CD4-positive, alpha-beta T cell (primary cell): ENCODE data around the gene POC1B. TPM values are rescaled to one million over a fixed set of nuclear protein-coding genes. Genes with fewer than 3 reads are reported as not detected.
A peak's percentile ranks its signal among the peaks of the same experiment; 100 is the strongest.

ENCODE experiments used
- ATAC-seq: fragments of 200-7000 bp; cut with Tn5 transposase; one replicate; pipeline ENCODE4 v1.10.0; 2022; ENCODE audit warnings: mild to moderate bottlenecking; ENCODE audit not compliant: poor library complexity
- CTCF ChIA-PET: fragments of 350-600 bp; sonication (Branson Sonifier 250); formaldehyde crosslinking; loops from one replicate; lab custom pipeline; 2021; ENCODE audit warnings: antibody characterized with exemption, inconsistent platforms; lab: Charles Lee
- POLR2A ChIA-PET: fragments of 350-600 bp; sonication (Branson Sonifier 250); formaldehyde crosslinking; loops from one replicate; lab custom pipeline; 2021; ENCODE audit warnings: antibody characterized with exemption, inconsistent platforms; lab: Charles Lee
- DNase-seq, 14 experiments: peaks; one replicate each; pipeline ENCODE4 v3.0.0-alpha.2; 2013 to 2020; ENCODE audit warnings: mixed read lengths in 2 of 14
- H3K27ac ChIP-seq, 2 donors: one replicate each; pipeline versions ENCODE4 v1.5.1 to v1.7.0; 2013; ENCODE audit warnings: low read length in 2 of 2, low read depth in 1 of 2, mild to moderate bottlenecking in 1 of 2
- H3K27me3 ChIP-seq, 2 experiments: 1 replicate in 1 of 2; 2 replicates in 1 of 2; pipeline versions ENCODE4 v1.6.1 to v1.7.0; 2013; ENCODE audit warnings: low read length in 2 of 2, control low read depth in 1 of 2, mild to moderate bottlenecking in 1 of 2, moderate library complexity in 1 of 2; ENCODE audit not compliant: insufficient read depth in 2 of 2, control insufficient read depth in 1 of 2
- H3K36me3 ChIP-seq: one replicate; pipeline ENCODE4 v1.6.1; 2013; ENCODE audit warnings: low read length, control low read depth; ENCODE audit not compliant: insufficient read depth
- H3K4me1 ChIP-seq: one replicate; pipeline ENCODE4 v1.6.1; 2013; ENCODE audit warnings: low read length, control low read depth; ENCODE audit not compliant: insufficient read depth
- H3K4me3 ChIP-seq: one replicate; pipeline ENCODE4 v1.5.1; 2013; ENCODE audit warnings: mild to moderate bottlenecking, low read length, moderate library complexity
- H3K9me3 ChIP-seq, 2 experiments: 1 replicate in 1 of 2; 2 replicates in 1 of 2; pipeline versions ENCODE4 v1.6.1 to v1.7.0; 2013; ENCODE audit warnings: low read length in 2 of 2, mild to moderate bottlenecking in 2 of 2, control low read depth in 1 of 2, moderate library complexity in 1 of 2; ENCODE audit not compliant: control insufficient read depth in 1 of 2, insufficient read depth in 1 of 2
- H3K27ac Mint-ChIP-seq: one replicate; pipeline ENCODE4 v1.8.0; 2020; ENCODE audit warnings: mixed read lengths
- H3K27me3 Mint-ChIP-seq: one replicate; pipeline ENCODE4 v1.8.0; 2021; ENCODE audit warnings: mixed read lengths
- H3K36me3 Mint-ChIP-seq: one replicate; pipeline ENCODE4 v1.8.0; 2021; ENCODE audit warnings: low read depth, mixed read lengths
- H3K4me1 Mint-ChIP-seq: one replicate; pipeline ENCODE4 v1.8.0; 2021; ENCODE audit warnings: low read depth, mixed read lengths
- H3K4me3 Mint-ChIP-seq: one replicate; pipeline ENCODE4 v1.8.0; 2020; ENCODE audit warnings: mild to moderate bottlenecking, mixed read lengths
- H3K9me3 Mint-ChIP-seq: one replicate; pipeline ENCODE4 v1.8.0; 2020; ENCODE audit warnings: mixed read lengths
- CTCF ChIP-seq: fragments of 200-600 bp; IDR thresholded peaks from one replicate; pipeline ENCODE4 v1.8.0; 2022; ENCODE audit warnings: antibody characterized with exemption, mild to moderate bottlenecking
- intact Hi-C, 2 experiments: fragments of 100-400 bp; cut with DNase I in 1 of 2; cut with micrococcal nuclease in 1 of 2; formaldehyde crosslinking; loops; one replicate each; pipeline versions ENCODE4 v1.15.1 to v1.9.0; 2023 to 2025; cut with DNase I, micrococcal nuclease
- total RNA-seq, 174 experiments: library from RNA in 2 of 174; stranded (reverse) in 2 of 174; gene quantifications; one replicate each; pipeline ENCODE4 v1.2.3 and lab custom pipeline; 2021 to 2026

POC1B gene
- total RNA-seq, 2 experiments from 2014 or later, result 14.9 to 16.2 TPM

DNA sequence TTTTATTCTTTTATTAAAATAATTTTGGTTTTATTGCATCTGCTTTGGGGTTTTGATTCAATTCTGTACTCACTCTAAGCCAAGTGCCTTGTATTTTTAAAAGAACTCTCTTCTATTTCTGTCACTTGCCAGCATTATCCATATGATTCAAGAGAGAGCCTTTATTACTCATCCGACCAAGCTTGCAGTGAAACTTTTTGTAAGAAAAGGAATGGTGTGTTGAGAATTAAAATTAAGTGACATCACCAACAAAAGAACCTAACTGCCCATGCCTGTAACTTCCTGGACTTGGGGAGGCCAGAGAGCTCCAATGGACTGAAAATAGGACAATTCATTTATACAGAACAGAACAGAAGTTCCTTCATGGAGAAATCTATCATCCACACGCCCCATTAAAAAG is 53.3 kb downstream of the POC1B start:
- Histone ChIP-seq H3K27me3 (no peaks in the 10 kb centered on the region), H3K4me1 (peaks cover 22% of the 10 kb centered on the region), H3K27ac (no peak overlapping the region), H3K9me3 (no peaks in the 10 kb centered on the region), H3K36me3 (no peaks in the 10 kb centered on the region), H3K4me3 (no peak overlapping the region)
- intact Hi-C loops, result loop anchor here in 1 of 2 experiments (2.0 kb wide), 1 partner anchor 56 kb away; no protein-coding TSS in a partner anchor
- H3K36me3 Mint-ChIP-seq, result no peaks in the 10 kb centered on the region
- no peak for TF ChIP-seq CTCF
- H3K27me3 Mint-ChIP-seq, result no peaks in the 10 kb centered on the region
- no peak overlapping the region for H3K4me3 Mint-ChIP-seq
- ChIA-PET POLR2A (no interaction called here), CTCF (interaction anchor here (0.9 kb wide), 1 partner anchor 452 kb away, joined by 3 read pairs; no protein-coding TSS in a partner anchor)
- ATAC-seq (no peak), DNase-seq (no peak)
- peaks cover 44% of the 10 kb centered on the region for H3K4me1 Mint-ChIP-seq
- H3K9me3 Mint-ChIP-seq, result no peaks in the 10 kb centered on the region
- no peak overlapping the region for H3K27ac Mint-ChIP-seq

DNA sequence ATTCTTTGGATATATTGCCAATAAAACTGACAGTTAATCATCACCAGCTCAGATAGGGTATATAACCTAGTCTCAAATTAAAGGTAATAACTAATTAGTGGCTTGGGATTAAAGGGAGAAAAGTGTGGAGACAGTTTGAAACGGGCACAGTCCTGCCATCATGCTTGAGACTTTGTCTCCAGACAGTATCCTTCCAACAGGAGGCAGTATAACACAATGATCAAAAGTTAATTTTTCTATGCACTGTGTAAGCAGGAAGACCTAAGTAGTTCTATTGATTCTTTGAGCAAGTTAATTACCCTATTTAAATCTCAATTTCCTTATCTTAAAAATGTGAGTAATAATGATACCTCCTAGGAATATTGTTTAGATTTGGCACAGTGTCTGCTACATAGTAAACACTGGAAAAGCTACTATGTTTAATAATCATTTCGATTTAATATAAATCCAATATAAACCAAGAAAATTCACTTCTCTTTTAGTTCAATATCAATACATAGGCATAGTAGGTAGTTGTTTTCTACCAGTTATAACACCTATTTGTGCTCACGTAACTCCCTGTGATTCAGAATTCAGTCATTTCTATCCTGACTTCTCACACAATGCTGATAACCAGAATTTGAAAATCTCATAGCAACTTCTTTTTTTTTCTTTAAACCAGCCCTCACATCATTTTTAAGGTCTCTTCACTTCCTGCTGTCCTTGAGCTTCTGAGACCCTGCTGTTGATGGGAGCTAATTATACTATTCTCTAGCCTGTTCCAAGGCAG is 54.9 kb downstream of the POC1B start:
- Mint-ChIP-seq H3K27ac (peak overlapping the region; percentile 57), H3K4me3 (no peak overlapping the region), H3K27me3 (no peaks in the 10 kb centered on the region), H3K4me1 (peaks cover 51% of the 10 kb centered on the region), H3K36me3 (no peaks in the 10 kb centered on the region), H3K9me3 (no peaks in the 10 kb centered on the region)
- intact Hi-C loops, result loop anchor here in 1 of 2 experiments (1.0 kb wide), 2 partner anchors 53 to 58 kb away; partner anchors contain the start of gene GALNT4
- Histone ChIP-seq H3K27me3 (no peaks in the 10 kb centered on the region), H3K9me3 (no peaks in the 10 kb centered on the region), H3K27ac (no peak overlapping the region), H3K36me3 (no peaks in the 10 kb centered on the region), H3K4me3 (no peak overlapping the region), H3K4me1 (peaks cover 22% of the 10 kb centered on the region)
- CTCF ChIA-PET, result interaction anchor here (0.9 to 1.8 kb wide), 3 partner anchors 54 to 454 kb away, joined by 3 to 7 read pairs (median 5); partner anchors contain the start of gene GALNT4
- DNase-seq, result peak in 4 of 14 experiments; percentile 26 to 73 (median 72)
- POLR2A ChIA-PET, result interaction anchor here (1.4 kb wide), 1 partner anchor 54 kb away, joined by 11 read pairs; the partner anchor contains the start of genes GALNT4 and POC1B
- peak; percentile 69 for ATAC-seq
- peak; percentile 64 for TF ChIP-seq CTCF

DNA sequence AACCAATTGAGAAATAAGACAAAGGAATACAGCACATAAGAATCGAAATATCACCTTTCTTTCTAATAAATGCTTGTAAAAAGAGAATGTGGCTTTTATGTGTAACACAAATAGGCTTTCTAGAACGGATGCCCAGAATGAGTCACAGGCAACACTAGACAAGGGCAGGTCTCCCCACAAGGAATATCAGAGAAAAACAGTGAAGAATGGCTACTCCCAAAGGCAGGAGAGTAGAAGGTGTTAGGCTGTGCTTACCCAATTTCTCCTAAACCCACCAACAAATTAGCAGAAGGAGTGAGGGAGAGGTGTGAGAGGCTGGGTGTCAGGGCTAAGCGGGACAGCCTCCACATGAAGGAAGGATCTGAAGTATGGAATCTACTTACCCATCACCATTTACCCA is 56.5 kb downstream of the POC1B start:
- Histone ChIP-seq H3K27me3 (no peaks in the 10 kb centered on the region), H3K9me3 (no peaks in the 10 kb centered on the region), H3K4me3 (no peak overlapping the region), H3K36me3 (no peaks in the 10 kb centered on the region), H3K27ac (peak overlapping the region in 1 of 2 donors; percentile 62), H3K4me1 (peaks cover 17% of the 10 kb centered on the region)
- H3K9me3 Mint-ChIP-seq, result no peaks in the 10 kb centered on the region
- peaks cover 49% of the 10 kb centered on the region for H3K4me1 Mint-ChIP-seq
- no peak for TF ChIP-seq CTCF
- peak overlapping the region; percentile 82 for H3K27ac Mint-ChIP-seq
- no peak overlapping the region for H3K4me3 Mint-ChIP-seq
- DNase-seq (peak in 4 of 14 experiments; percentile 22 to 63 (median 38)), ATAC-seq (peak; percentile 47)
- intact Hi-C loops, result loop anchor here in 1 of 2 experiments (10.0 kb wide), 1 partner anchor 225 kb away; no protein-coding TSS in a partner anchor
- ChIA-PET CTCF (interaction anchor here (1.3 kb wide), 1 partner anchor 452 kb away, joined by 3 read pairs; no protein-coding TSS in a partner anchor), POLR2A (no interaction called here)
- no peaks in the 10 kb centered on the region for H3K36me3 Mint-ChIP-seq
- no peaks in the 10 kb centered on the region for H3K27me3 Mint-ChIP-seq
